ENCODE measurements around the gene ZNF831. TPM values are rescaled to one million over a fixed set of nuclear protein-coding genes. Genes with fewer than 3 reads are reported as not detected.

The ZNF831 gene
- total RNA-seq, 1 donor from 2014 or later, result not detected

GRCh38 chr20:59230385-59230784 is 66.8 kb downstream of the ZNF831 start:
- TF ChIP-seq CTCF (IDR thresholded peaks at IDR 0.05; ENCODE audit: unreplicated experiment), result no peak
- Mint-ChIP-seq H3K27me3 (peaks cover 58% of the 10 kb centered on the region), H3K4me3 (ENCODE audit: low read depth) (no peak overlapping the region), H3K4me1 (ENCODE audit: low read depth) (no peaks in the 10 kb centered on the region), H3K9me3 (ENCODE audit: low read depth) (peaks cover 5% of the 10 kb centered on the region), H3K27ac (no peak overlapping the region), H3K36me3 (ENCODE audit: insufficient read depth) (no peaks in the 10 kb centered on the region)
- DNase-seq (ENCODE audit: low spot score, unreplicated experiment), result no peak

- Mint-ChIP-seq H3K27me3 (peaks cover 56% of the 10 kb centered on the region), H3K4me3 (ENCODE audit: low read depth) (no peak overlapping the region), H3K9me3 (ENCODE audit: low read depth) (peaks cover 5% of the 10 kb centered on the region), H3K4me1 (ENCODE audit: low read depth) (no peaks in the 10 kb centered on the region), H3K36me3 (ENCODE audit: insufficient read depth) (no peaks in the 10 kb centered on the region), H3K27ac (no peak overlapping the region)
- TF ChIP-seq CTCF (IDR thresholded peaks at IDR 0.05; ENCODE audit: unreplicated experiment), result no peak
- DNase-seq (ENCODE audit: low spot score, unreplicated experiment), result no peak
These were observed 67.6 kb downstream of the ZNF831 start for GRCh38 chr20:59231124-59231804.

- TF ChIP-seq CTCF (IDR thresholded peaks at IDR 0.05; ENCODE audit: unreplicated experiment), result no peak
- Mint-ChIP-seq H3K4me1 (ENCODE audit: low read depth) (no peaks in the 10 kb centered on the region), H3K27me3 (peaks cover 53% of the 10 kb centered on the region), H3K4me3 (ENCODE audit: low read depth) (no peak overlapping the region), H3K9me3 (ENCODE audit: low read depth) (peaks cover 5% of the 10 kb centered on the region), H3K27ac (no peak overlapping the region), H3K36me3 (ENCODE audit: insufficient read depth) (no peaks in the 10 kb centered on the region)
- DNase-seq (ENCODE audit: low spot score, unreplicated experiment), result no peak
These were observed 69.0 kb downstream of the ZNF831 start for GRCh38 chr20:59232618-59233017.

GRCh38 chr20:59235226-59235625 is 71.6 kb downstream of the ZNF831 start:
- Mint-ChIP-seq H3K4me3 (ENCODE audit: low read depth) (no peak overlapping the region), H3K27ac (no peak overlapping the region), H3K9me3 (ENCODE audit: low read depth) (no peaks in the 10 kb centered on the region), H3K4me1 (ENCODE audit: low read depth) (peaks cover 3% of the 10 kb centered on the region), H3K27me3 (peaks cover 60% of the 10 kb centered on the region), H3K36me3 (ENCODE audit: insufficient read depth) (no peaks in the 10 kb centered on the region)
- TF ChIP-seq CTCF (IDR thresholded peaks at IDR 0.05; ENCODE audit: unreplicated experiment), result no peak
- no peak for DNase-seq (ENCODE audit: low spot score, unreplicated experiment)

GRCh38 chr20:59240006-59240405 is 76.4 kb downstream of the ZNF831 start:
- peaks cover 2% of the 10 kb centered on the region for H3K9me3 Mint-ChIP-seq (ENCODE audit: low read depth)
- no peak overlapping the region for H3K27ac Mint-ChIP-seq
- H3K4me3 Mint-ChIP-seq (ENCODE audit: low read depth), result no peak overlapping the region
- H3K4me1 Mint-ChIP-seq (ENCODE audit: low read depth), result peaks cover 12% of the 10 kb centered on the region
- TF ChIP-seq CTCF (IDR thresholded peaks at IDR 0.05; ENCODE audit: unreplicated experiment), result no peak
- DNase-seq (ENCODE audit: low spot score, unreplicated experiment), result no peak
- H3K36me3 Mint-ChIP-seq (ENCODE audit: insufficient read depth), result no peaks in the 10 kb centered on the region
- H3K27me3 Mint-ChIP-seq, result peaks cover 43% of the 10 kb centered on the region

All from progenitor cell of endocrine pancreas (in vitro differentiated cells).